Spleen (tissue), 7 donors: ENCODE results near the gene EFNA2.

Experiments used
- POLR2A ChIP-seq, 3 donors: fragments of 450-650 bp; IDR thresholded peaks; one replicate each; pipeline ENCODE4 v1.5.1; 2017; ENCODE audit warnings: antibody characterized with exemption in 3 of 3, mild to moderate bottlenecking in 1 of 3
- TF ChIP-seq, protein P1 (sequence below), 11 experiments: fragments of 200-600 bp in 7 of 11; fragments of 450-650 bp in 4 of 11; sonication (generic) in 4 of 11; IDR thresholded peaks in 8 of 11; conservative IDR thresholded peaks in 3 of 11; 1 replicate in 7 of 11; 2 replicates in 4 of 11; pipeline versions ENCODE4 v1.4.0 to v1.8.0; 2016 to 2021; ENCODE audit warnings: antibody characterized with exemption in 11 of 11, inconsistent platforms in 4 of 11, mild to moderate bottlenecking in 1 of 11
- donor health status: DM: no; HTN: no; CAD: no; lungs with moderate emphysema.
- donor health status: DM: no; HTN: no; CAD: no.
- donor health status: DM: no; HTN: no; CAD: no.

DNA sequence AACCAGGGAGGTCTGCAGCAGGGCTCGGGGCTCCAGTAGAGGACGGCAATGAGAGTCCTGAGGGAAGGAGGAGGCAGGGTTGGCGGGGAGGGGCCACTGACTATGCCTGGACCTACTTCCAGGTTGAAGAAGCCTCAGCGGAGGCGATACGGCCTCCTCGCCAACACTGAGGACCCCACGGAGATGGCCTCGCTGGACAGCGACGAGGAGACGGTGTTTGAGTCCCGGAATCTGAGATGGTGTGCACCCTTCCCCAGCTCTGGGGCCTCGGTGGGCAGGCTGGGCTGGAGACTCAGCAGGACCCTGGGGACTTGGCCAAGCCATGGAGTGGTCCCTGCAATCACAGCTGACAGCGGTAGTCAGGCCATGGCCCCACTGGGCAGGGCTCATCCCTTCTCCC, 8.6 kb upstream of the EFNA2 start:
- no peak for TF ChIP-seq POLR2A (IDR thresholded peaks at IDR 0.05)
- TF ChIP-seq, protein P1, sequence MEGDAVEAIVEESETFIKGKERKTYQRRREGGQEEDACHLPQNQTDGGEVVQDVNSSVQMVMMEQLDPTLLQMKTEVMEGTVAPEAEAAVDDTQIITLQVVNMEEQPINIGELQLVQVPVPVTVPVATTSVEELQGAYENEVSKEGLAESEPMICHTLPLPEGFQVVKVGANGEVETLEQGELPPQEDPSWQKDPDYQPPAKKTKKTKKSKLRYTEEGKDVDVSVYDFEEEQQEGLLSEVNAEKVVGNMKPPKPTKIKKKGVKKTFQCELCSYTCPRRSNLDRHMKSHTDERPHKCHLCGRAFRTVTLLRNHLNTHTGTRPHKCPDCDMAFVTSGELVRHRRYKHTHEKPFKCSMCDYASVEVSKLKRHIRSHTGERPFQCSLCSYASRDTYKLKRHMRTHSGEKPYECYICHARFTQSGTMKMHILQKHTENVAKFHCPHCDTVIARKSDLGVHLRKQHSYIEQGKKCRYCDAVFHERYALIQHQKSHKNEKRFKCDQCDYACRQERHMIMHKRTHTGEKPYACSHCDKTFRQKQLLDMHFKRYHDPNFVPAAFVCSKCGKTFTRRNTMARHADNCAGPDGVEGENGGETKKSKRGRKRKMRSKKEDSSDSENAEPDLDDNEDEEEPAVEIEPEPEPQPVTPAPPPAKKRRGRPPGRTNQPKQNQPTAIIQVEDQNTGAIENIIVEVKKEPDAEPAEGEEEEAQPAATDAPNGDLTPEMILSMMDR (IDR thresholded peaks at IDR 0.05 in 8 of 11, conservative IDR thresholded peaks at IDR 0.05 in 3 of 11): no peak
